Calu3 (cell line): ENCODE results near the gene RGS17. TPM values are rescaled to one million over a fixed set of nuclear protein-coding genes. Genes with fewer than 3 reads are reported as not detected.
"Not testable (repeated sequence)": the region's sequence is repeated elsewhere in the genome, so short reads cannot be mapped to it uniquely, and the experiment has no call there.

Source experiments
- BruUV-seq: library from RNA; stranded (reverse); fragments of 400-500 nt; replicated peaks from 2 replicates; lab custom pipeline; 2021; lab: Mats Ljungman, UMichigan
- CTCF ChIA-PET: fragments of 300-600 bp; sonication (Branson Sonifier 250); formaldehyde crosslinking; loops from one replicate; lab custom pipeline; 2022; ENCODE audit warnings: antibody characterized with exemption; lab: Charles Lee
- DNase-seq: peaks from one replicate; pipeline ENCODE4 v3.0.0; 2022
- H3K27ac Mint-ChIP-seq: one replicate; pipeline ENCODE4 v1.8.0; 2022; ENCODE audit warnings: mixed read lengths; ENCODE audit not compliant: unreplicated experiment
- H3K27me3 Mint-ChIP-seq: one replicate; pipeline ENCODE4 v1.8.0; 2022; ENCODE audit warnings: mixed read lengths; ENCODE audit not compliant: unreplicated experiment
- H3K36me3 Mint-ChIP-seq: one replicate; pipeline ENCODE4 v1.8.0; 2022; ENCODE audit warnings: mild to moderate bottlenecking, moderate library complexity, mixed read lengths; ENCODE audit not compliant: insufficient read depth, unreplicated experiment
- H3K4me1 Mint-ChIP-seq: one replicate; pipeline ENCODE4 v1.8.0; 2022; ENCODE audit warnings: mild to moderate bottlenecking, low read depth, mixed read lengths; ENCODE audit not compliant: unreplicated experiment
- H3K4me3 Mint-ChIP-seq: one replicate; pipeline ENCODE4 v1.8.0; 2022; ENCODE audit warnings: mild to moderate bottlenecking, low read depth, moderate library complexity, mixed read lengths; ENCODE audit not compliant: unreplicated experiment
- H3K9me3 Mint-ChIP-seq: one replicate; pipeline ENCODE4 v1.8.0; 2022; ENCODE audit warnings: low read depth, mixed read lengths; ENCODE audit not compliant: unreplicated experiment
- intact Hi-C: fragments of 100-400 bp; cut with micrococcal nuclease; formaldehyde crosslinking; loops from one replicate; pipeline ENCODE4 v1.10.0; 2022; ENCODE audit not compliant: unreplicated experiment
- total RNA-seq: library from RNA; stranded (reverse); gene quantifications from 2 replicates; pipeline ENCODE4 v1.2.3, GENCODE V29; 2022
- TF ChIP-seq, protein P1 (sequence below): fragments of 200-600 bp; IDR thresholded peaks from one replicate; pipeline ENCODE4 v1.8.0; 2022; ENCODE audit warnings: antibody characterized with exemption; ENCODE audit not compliant: unreplicated experiment

The RGS17 gene
- total RNA-seq, 1 experiment from 2014 or later = 0.78 TPM

DNA sequence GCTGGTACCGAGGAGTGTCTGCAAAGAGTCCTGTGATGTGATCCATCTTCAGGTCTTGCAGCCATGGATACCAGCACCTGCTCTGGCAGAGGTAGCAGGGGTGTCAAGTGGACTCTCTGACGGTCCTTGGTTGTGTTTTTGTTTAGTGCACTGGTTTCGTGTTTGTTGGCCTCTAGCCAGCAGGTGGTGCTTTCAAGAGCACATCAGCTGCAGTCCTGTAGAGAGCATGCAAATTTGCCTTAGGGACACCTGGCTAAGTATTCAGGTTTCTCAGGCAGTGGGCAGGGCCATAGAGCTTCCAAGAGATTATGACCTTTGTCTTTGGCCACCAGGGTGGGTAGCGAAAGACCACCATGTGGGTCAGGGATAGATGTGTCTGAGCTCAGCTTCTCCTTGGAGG lies 14.5 kb upstream of the RGS17 start:
- CTCF ChIA-PET = no interaction called here
- no TSS peak for BruUV-seq
- intact Hi-C loops = no loop called here
- H3K27ac Mint-ChIP-seq = no peak overlapping the region
- H3K36me3 Mint-ChIP-seq = no peaks in the 10 kb centered on the region
- TF ChIP-seq, protein P1, sequence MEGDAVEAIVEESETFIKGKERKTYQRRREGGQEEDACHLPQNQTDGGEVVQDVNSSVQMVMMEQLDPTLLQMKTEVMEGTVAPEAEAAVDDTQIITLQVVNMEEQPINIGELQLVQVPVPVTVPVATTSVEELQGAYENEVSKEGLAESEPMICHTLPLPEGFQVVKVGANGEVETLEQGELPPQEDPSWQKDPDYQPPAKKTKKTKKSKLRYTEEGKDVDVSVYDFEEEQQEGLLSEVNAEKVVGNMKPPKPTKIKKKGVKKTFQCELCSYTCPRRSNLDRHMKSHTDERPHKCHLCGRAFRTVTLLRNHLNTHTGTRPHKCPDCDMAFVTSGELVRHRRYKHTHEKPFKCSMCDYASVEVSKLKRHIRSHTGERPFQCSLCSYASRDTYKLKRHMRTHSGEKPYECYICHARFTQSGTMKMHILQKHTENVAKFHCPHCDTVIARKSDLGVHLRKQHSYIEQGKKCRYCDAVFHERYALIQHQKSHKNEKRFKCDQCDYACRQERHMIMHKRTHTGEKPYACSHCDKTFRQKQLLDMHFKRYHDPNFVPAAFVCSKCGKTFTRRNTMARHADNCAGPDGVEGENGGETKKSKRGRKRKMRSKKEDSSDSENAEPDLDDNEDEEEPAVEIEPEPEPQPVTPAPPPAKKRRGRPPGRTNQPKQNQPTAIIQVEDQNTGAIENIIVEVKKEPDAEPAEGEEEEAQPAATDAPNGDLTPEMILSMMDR = no peak
- H3K9me3 Mint-ChIP-seq = no peaks in the 10 kb centered on the region
- no peaks in the 10 kb centered on the region for H3K27me3 Mint-ChIP-seq
- no peaks in the 10 kb centered on the region for H3K4me1 Mint-ChIP-seq
- no peak for DNase-seq
- H3K4me3 Mint-ChIP-seq = no peak overlapping the region

DNA sequence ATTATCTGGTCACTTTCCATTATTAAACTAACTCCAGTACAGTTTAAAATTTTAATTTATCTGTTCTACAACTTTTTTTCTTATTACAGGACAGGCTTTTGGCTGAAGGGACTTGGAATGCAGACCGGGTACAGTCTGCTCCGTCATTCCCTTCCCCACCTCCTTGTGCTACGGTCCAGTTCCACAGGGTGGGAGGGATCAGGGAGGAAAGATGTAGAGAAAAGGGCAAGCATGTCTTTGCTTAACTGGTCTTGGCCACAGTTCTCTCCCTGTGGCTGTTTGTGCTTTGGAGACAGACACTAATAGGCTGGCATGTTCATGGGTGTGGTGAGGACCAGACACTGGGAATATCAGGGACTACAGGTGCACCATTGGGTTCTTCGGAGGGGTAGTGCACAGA lies 12.1 kb upstream of the RGS17 start:
- Mint-ChIP-seq H3K4me1 (no peaks in the 10 kb centered on the region), H3K27ac (no peak overlapping the region), H3K36me3 (no peaks in the 10 kb centered on the region), H3K27me3 (no peaks in the 10 kb centered on the region), H3K4me3 (no peak overlapping the region), H3K9me3 (no peaks in the 10 kb centered on the region)
- no peak for DNase-seq
- CTCF ChIA-PET = no interaction called here
- intact Hi-C loops = no loop called here
- TF ChIP-seq, protein P1 = no peak
- no TSS peak for BruUV-seq

DNA sequence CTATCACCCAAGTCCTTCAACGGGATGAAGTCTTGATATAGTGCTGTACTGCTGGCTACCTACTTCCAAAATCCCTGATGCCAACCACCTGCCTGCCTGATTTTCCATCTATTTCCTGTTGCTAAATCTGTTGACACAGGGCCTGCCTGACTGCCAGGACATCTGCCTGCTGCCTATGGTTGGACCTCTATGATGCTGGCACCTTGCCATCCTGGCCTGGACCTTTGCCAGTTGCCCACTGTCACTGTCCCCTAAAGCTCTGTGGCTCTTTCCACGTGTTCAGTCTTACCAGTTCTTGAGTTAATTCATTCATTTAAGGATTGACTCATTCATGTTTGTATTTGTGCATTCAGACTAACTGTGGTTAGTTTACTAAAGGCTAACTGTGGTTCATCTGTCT lies 9.2 kb upstream of the RGS17 start:
- BruUV-seq = no TSS peak

DNA sequence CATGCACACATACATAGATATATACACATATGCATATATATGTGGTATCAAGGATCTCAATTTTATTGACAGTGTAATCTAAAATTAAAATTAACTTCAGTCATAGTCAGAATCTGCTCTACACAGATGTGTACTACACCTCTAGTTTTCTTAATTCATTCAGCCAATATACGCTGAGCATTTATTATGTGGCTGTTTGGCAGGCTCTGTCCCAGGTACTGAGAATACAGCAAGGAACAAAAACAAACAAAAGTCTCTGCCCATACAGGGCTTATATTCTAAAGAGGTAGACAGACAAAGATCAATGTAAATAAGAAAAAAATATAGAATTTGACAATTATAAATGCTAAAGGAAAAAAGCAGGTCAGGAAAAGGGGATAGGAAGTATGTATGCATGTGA lies 7.8 kb upstream of the RGS17 start:
- CTCF ChIA-PET = no interaction called here
- BruUV-seq = no TSS peak
- Mint-ChIP-seq H3K4me3 (no peak overlapping the region), H3K36me3 (no peaks in the 10 kb centered on the region), H3K27me3 (no peaks in the 10 kb centered on the region), H3K27ac (no peak overlapping the region), H3K9me3 (no peaks in the 10 kb centered on the region), H3K4me1 (no peaks in the 10 kb centered on the region)
- TF ChIP-seq, protein P1 = no peak
- DNase-seq = no peak
- intact Hi-C loops = no loop called here

More for the DNA sequence above, 9.2 kb upstream of the RGS17 start:
- DNase-seq = no peak
- no peaks in the 10 kb centered on the region for H3K36me3 Mint-ChIP-seq
- H3K4me3 Mint-ChIP-seq = no peak overlapping the region
- no peaks in the 10 kb centered on the region for H3K9me3 Mint-ChIP-seq
- no peak overlapping the region for H3K27ac Mint-ChIP-seq
- CTCF ChIA-PET = no interaction called here
- TF ChIP-seq, protein P1 = no peak
- H3K4me1 Mint-ChIP-seq = no peaks in the 10 kb centered on the region
- no peaks in the 10 kb centered on the region for H3K27me3 Mint-ChIP-seq
- intact Hi-C loops = no loop called here

DNA sequence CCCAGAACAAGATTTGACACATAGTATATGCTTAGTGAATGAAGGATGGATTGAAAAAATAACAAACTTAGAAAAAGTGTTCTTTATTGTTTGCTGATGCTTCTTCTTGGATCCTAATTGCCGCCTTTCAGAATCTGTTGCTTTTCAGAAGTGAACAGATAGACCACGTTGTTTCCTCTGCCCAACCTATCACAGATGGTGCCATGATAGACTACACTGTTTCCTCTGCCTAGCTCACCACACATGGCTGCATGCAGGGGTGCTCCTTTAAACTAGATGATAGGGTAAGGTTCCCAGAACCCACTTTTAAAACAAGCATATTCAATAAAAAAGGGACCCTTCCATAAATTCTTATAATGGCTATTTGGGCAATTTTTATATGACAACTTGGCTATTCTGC lies 4.6 kb upstream of the RGS17 start:
- TF ChIP-seq, protein P1 = no peak
- Mint-ChIP-seq H3K27me3 (no peaks in the 10 kb centered on the region), H3K4me1 (no peaks in the 10 kb centered on the region), H3K36me3 (peaks cover 5% of the 10 kb centered on the region), H3K9me3 (peaks cover 3% of the 10 kb centered on the region), H3K27ac (no peak overlapping the region), H3K4me3 (no peak overlapping the region)
- DNase-seq = no peak
- CTCF ChIA-PET = no interaction called here
- intact Hi-C loops = no loop called here
- no TSS peak for BruUV-seq

DNA sequence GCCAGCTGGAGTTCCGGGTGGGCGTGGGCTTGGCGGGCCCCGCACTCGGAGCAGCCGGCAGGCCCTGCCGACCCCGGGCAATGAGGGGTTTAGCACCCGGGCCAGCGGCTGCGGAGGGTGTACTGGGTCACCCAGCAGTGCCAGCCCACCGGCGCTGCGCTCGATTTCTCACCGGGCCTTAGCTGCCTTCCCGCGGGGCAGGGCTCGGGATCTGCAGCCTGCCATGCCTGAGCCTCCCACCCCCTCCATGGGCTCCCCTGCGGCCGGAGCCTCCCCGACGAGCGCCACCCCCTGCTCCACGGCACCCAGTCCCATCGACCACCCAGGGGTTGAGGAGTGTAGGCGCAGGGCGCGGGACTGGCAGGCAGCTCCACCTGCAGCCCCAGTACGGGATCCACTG lies 2.6 kb upstream of the RGS17 start:
- H3K36me3 Mint-ChIP-seq = peaks cover 15% of the 10 kb centered on the region
- H3K27me3 Mint-ChIP-seq, H3K4me3 Mint-ChIP-seq, BruUV-seq, CTCF ChIA-PET, H3K27ac Mint-ChIP-seq, DNase-seq, H3K9me3 Mint-ChIP-seq, intact Hi-C loops, H3K4me1 Mint-ChIP-seq: not testable (repeated sequence)
